NCI-H146 treated with DMSO at 0.1 percent for 48 hours (cell line): Measurements from ENCODE around the gene PAIP1.
A peak's percentile ranks its signal among the peaks of the same experiment; 100 is the strongest.
"Not testable (repeated sequence)": the region's sequence is repeated elsewhere in the genome, so short reads cannot be mapped to it uniquely, and the experiment has no call there.

ENCODE experiments used
- DNase-seq: peaks from one replicate; lab custom pipeline; 2025; ENCODE audit not compliant: unreplicated experiment; lab: John Stamatoyannopoulos, UW

Gene PAIP1, protein sequence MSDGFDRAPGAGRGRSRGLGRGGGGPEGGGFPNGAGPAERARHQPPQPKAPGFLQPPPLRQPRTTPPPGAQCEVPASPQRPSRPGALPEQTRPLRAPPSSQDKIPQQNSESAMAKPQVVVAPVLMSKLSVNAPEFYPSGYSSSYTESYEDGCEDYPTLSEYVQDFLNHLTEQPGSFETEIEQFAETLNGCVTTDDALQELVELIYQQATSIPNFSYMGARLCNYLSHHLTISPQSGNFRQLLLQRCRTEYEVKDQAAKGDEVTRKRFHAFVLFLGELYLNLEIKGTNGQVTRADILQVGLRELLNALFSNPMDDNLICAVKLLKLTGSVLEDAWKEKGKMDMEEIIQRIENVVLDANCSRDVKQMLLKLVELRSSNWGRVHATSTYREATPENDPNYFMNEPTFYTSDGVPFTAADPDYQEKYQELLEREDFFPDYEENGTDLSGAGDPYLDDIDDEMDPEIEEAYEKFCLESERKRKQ

GRCh38 chr5:43556857-43557542, at the start of gene PAIP1:
TSS of gene PAIP1 (minus strand) at chr5:43557077. CDS start at chr5:43556846, 231 bp downstream.
- DNase-seq, result peak; percentile 83

DNA sequence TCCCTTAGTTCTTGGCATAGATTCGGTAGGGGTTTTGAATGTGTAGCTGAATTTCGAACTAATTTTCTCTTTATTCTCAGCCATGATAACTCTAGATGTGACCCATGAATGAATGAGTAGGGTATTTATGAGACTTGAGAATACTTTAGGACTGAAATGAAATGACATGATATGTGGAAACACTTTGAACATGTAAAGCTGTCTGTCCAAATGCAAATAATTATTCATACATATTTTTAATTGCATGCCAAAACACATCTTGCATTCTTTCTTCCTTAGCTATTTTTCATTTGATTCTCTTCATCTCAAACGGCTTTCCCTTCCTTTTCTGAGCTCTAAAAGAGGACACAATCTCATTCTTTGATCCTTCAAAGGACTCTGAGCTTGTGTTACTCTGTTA, 49.5 kb upstream of the PAIP1 start:
- no peak for DNase-seq

- no peak for DNase-seq
These were observed 47.8 kb upstream of the PAIP1 start for GRCh38 chr5:43604699-43605098.

DNA sequence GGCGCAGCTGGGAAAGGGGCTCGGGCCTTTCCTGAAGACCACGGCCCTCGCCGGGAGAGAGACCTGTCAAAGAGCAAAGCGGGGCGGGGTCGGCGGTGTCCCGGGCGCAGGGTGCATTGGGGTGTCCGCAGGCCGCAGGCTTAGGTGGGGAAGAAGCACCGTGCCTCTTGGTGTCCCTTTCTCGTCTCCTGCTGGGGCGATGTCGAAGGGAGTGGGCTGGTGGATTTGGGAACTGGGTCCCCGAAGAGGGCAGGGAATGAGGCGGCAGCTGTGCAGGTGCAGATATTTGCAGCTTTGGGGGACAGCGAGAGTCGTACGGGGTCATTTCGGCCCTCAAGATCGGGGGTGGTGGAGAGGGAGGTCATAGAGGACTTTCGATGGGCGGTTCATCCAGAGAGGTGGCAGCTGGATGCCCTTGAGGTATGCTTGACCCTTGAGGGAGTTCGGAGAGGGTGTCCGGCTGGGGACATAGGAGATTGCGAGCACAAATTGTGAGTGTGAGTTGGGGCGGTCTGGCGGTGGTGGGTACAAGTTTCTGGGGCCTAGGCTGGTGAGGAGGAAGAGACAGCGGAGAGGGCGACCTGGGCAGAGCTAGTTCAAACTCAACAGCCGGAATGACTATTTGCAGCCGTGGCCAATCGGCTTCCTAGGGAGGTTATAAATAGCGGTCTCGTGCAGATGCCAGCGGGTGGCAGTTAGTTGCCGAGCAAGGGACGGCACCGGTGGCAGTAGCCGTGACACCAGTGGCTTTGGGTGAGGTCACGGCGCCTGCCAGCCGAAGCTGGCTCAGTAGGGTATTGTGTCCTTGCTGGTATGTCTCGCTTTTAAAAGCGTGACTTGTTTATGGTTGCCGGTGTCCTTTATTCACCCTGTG, 46.7 kb upstream of the PAIP1 start:
- peak; percentile 89 for DNase-seq

DNA sequence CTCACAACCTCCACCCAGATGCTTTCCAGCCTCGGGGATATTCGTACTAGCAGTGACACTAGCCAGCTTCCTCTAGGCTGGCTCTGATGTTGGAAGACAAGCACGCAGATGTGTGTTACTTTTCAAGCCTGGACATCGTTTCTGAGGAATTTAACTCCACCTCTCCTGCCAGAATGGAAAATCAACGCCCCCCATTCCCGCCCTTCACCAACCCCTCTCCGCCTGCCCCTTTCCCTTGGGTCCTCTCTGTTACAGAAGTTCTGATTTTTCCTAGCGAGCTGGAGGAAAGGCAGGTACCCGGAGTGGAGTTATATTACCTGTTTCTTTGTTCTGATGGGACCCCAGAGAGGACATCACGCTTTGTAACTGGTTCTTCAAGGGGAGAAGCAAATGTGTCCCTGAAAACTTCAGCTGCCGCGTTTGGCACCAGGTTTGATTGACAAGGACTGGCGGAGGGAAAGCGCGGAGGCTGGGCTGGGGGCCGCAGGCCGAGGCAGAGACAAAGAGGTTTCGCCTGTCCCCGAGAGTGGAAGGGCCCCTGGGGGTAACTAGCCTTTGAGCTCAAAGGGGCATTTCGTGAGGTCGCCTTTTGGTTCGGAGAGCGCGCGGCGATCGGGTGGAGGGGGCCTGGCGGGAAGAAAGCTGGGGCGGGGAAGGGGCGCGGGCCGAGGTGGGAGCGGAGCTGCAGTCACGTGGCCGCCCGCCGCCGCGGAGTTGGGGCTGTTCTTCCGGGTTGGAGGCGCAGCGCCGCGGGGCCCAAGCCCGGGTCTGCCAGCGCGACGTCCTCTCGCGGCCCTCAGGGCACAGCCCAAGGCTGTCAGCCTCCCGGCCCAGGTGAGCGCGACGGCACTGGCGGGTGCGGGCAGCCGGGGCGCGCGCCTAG, 45.8 kb upstream of the PAIP1 start, which contains the start of gene NNT:
Gene NNT, plus strand, starts transcription at position 720 of the 883 bp plus-strand sequence. CDS start 6,016 bp downstream, outside the sequence.
- peak; percentile 75 for DNase-seq

- DNase-seq, result peak; percentile 14
These were observed 44.8 kb upstream of the PAIP1 start for GRCh38 chr5:43601454-43602260.

- DNase-seq, result not testable (repeated sequence)
These were observed 42.0 kb upstream of the PAIP1 start for GRCh38 chr5:43598927-43599326.

DNA sequence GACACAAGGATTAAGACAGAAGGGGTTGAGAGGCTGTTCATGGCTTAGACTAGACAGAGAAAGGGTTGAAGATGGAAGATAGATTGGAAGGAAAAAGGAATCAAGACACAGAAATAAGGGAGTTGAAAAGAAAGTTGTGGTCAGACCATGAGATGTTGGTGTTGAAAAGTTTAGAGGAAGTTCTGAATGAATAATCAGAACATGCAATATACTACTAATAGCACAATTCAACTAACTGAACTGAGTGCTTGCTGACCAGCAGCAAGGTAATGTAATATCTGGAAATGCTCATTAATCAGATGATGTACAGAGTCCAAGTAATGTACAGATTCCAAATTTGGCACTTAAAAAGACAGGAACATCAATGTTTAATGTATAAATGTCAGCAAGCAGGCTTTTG, 35.5 kb upstream of the PAIP1 start:
- DNase-seq, result no peak

DNA sequence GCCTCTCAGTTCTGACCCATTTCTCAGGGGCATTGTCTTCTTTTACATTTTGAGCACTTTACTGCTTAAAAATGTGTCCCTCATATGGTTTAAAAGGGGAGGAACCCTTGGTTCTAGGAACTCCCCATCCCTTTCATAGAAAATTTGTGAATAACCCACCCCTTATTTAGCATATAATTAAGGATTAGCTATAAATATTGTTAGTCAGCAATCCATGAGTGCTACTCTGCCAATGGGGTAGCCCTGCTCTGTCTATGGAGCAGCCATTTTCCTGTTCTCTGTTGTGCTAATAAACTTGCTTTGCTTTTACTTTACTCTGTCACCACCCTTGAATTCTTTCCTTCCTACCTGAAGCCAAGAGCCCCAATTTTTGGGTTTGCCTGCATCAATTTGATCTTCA, 33.8 kb upstream of the PAIP1 start:
- no peak for DNase-seq

DNA sequence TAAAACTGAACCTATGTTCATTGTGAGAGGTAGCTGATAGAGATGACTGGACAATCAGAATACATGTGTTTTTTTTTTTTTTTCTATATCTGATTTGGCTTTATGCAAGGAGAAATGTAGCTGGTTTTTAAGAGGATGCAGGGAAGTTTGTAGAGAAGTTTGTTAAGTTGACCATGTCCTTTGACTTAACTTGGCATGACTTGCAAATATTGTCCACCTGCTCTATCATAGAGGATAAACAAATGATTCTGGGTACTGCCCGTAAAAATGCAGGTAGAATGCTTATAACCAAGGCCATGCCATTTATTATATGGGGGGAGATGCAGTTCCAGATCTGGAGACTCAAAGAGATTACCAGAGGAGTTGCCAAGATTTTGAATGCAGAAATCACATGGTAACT, 32.4 kb upstream of the PAIP1 start:
- no peak for DNase-seq

DNA sequence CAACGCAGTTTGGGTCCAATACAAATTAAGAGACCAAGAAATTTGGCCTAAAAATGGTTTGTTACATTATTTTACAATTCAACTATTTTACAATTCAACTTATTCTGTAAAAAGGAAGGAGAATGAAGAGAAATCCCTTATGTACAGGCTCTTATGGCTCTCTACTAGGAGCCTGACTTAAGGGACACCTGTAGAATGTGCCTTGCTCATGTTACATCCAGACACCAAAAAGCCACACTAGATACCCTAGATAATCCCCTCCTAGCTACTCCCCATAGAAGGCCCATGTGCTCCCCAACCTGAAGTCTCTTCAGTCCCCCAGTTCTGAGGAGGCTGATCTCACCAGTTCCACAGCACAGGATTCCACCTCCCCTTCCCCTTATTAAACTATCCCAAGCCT, 32.0 kb upstream of the PAIP1 start:
- no peak for DNase-seq

GRCh38 chr5:43584166-43584699, 27.4 kb upstream of the PAIP1 start:
- no peak for DNase-seq

DNA sequence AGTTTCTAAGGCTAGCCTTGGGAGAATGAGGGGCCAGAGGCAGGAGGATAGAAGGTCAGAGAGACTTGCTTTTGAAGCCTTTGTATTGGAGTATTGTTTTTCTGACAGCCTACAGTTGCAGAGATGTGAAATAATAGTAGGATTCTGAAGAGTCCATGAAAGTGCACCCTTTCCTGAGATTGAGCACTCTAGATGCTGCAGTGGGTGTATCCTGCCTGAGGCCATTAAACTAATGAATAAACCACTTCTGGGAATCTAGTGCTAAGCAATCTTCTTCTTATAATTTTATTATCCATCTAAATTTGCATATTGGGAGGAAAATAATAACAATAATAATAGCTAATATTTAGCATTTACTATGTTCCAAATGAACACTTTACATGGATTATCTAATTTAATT, 26.8 kb upstream of the PAIP1 start:
- DNase-seq, result no peak

DNA sequence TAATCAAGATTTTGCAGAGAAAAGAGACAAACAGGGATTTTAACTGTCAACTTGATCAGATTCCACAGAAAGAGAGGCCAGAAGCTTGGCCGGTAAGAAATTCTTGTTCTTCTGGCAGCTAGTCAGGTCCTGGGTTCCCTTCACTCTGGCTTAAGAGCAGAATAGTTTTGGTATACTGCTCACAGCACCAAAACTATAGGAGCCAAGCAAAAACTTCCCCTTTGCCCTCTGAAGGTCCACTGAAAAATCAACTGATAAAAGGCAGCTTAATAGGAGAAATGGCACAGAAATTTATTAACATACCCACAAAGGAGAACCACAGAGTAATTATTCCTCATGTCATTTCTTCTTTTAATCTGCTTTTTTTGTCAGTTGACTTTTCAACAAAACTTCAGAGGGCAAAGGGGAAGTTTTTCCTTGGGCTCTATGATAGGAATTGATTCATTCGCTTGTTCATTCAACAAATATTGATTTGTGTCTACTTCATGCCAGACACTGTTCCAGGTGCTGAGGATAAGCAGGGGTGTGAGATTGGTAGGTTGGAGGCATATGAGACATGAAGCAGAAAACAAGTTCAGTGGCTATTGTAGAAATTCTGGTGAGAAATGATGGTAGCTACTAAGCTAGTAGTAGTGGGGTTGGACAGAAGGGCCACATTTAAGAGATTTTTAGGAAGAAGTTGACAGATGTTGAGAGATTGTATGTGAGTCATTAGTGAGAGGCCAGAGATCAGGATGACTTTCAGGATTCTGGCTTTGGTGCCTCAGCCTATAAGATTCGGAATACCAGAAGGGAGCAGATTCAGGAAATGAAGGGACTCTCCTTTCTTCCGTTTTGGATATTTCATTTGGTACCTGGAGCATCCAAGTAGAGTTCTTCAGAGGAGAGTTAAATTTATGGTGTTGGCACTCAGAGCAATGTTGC, 25.5 kb upstream of the PAIP1 start:
- no peak for DNase-seq

DNA sequence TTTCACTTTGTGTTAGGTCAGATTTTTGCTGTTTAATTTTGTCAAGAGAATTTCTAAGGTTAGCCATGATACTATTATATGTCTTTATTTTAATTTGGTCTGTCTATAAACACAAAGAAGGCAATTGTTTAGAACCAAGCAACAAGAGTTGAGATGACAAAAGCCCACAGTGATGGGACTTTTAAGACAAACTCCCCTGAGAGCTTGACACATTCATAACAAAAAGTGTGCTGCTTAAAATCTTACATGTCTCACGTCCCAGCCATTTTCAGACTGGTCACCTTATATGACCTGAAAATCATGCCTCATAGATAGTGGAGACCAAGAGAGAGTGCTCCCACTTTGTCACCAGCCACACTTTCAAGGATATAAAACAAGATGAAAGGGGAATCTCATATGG, 24.5 kb upstream of the PAIP1 start:
- no peak for DNase-seq

DNA sequence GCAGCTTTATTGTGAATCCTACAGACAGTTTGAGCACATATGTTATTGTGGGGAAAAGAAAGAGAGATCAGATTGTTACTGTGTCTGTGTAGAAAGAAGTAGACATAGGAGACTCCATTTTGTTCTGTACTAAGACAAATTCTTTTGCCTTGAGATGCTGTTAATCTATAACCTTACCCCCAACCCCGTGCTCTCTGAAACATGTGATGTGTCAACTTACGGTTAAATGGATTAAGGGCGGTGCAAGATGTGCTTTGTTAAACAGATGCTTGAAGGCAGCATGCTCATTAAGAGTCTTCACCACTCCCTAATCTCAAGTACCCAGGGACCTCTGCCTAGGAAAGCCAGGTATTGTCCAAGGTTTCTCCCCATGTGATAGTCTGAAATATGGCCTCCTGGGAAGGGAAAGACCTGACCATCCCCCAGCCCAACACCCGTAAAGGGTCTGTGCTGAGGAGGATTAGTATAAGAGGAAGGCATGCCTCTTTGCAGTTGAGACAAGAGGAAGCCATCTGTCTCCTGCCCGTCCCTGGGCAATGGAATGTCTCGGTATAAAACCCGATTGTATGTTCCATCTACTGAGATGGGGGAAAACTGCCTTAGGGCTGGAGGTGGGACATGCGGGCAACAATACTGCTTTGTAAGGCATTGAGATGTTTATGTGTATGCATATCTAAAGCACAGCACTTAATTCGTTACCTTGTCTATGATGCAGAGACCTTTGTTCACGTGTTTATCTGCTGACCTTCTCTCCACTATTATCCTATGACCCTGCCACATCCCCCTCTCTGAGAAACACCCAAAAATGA, 23.7 kb upstream of the PAIP1 start:
- DNase-seq, result not testable (repeated sequence)

- DNase-seq, result no peak
These were observed 16.2 kb upstream of the PAIP1 start for GRCh38 chr5:43573058-43573457.
